PC-3 (cell line): Measurements from ENCODE around the gene HOXD3.

Source experiments
- CTCF ChIP-seq: fragments of 300-600 bp; sonication (generic); conservative IDR thresholded peaks from 2 replicates; pipeline ENCODE4 v1.5.1; 2017; ENCODE audit warnings: antibody characterized with exemption, low read depth, mild to moderate bottlenecking, low read length
- EZH2phosphoT487 ChIP-seq: fragments of 300-600 bp; sonication (generic); IDR thresholded peaks from 2 replicates; pipeline ENCODE4 v1.6.1; 2018; ENCODE audit warnings: mild to moderate bottlenecking, antibody characterized with exemption, low read length, borderline replicate concordance

GRCh38 chr2:176155356-176156044 lies 1.6 kb upstream of the HOXD3 start:
- TF ChIP-seq CTCF (no peak), EZH2phosphoT487 (no peak)
